CD4-positive, alpha-beta T cell treated with Interleukin-15 for 1 hour (primary cell): Measurements from ENCODE around the gene RAB11FIP4.

ENCODE experiments used
- DNase-seq: peaks from one replicate; pipeline ENCODE4 v3.0.0-alpha.2; 2020

RAB11FIP4 gene

DNA sequence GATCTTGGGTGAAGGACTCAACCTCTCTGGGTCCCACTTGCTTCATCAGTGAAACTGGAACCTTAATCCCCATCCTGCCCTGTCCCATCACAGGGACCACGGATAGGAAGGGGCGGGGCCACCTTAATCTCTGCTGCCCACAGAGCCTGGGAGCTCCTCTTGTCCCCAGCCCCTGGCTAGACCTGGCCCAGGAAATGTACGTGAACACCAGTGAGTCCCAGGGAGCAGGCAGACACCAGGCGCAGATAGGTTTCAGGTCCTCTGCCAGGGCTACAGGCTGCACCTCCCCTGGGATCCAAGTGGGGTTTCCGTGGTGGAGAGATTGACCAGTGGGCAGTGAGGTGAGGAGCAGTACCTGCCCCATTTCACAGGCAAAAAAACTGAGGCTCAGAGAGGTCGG lies 21.0 kb downstream of the RAB11FIP4 start:
- peak; percentile 8 for DNase-seq

GRCh38 chr17:31413081-31413799 lies 21.8 kb downstream of the RAB11FIP4 start:
- peak; percentile 13 for DNase-seq

DNA sequence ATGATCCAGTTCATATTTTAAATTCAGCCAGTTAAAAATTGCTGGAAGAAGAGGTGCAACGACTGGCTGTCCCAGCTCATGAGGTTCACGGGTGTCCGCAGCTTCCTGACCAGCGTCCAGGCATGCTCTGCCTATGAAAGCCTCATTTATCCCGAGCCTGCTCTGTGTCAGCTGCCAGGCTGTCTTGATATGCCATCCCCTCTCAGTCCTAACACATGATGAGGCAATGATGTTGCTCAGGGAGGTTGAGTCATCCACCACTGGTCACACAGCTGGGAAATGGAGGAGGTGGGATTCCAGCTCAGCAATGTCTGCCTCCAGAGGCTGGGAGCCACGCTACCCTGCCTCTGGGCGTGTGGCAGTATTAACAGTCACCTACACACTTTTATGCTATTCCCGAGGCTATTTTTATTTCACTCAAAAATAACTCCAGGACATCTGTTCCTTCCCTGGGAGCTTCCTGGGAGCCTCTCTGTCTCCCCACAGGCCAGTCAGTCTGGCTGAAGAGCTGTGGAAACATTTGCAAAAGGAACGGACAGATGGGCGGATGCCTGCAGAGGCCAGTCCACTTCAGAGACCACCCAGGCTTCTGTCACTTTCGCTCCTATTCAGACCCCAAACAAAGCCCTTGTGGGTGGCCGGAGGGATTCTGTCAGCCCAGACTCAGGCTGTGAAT lies 22.5 kb downstream of the RAB11FIP4 start:
- peak; percentile 17 for DNase-seq

GRCh38 chr17:31414550-31414918 lies 23.1 kb downstream of the RAB11FIP4 start:
- DNase-seq: peak; percentile 0

DNA sequence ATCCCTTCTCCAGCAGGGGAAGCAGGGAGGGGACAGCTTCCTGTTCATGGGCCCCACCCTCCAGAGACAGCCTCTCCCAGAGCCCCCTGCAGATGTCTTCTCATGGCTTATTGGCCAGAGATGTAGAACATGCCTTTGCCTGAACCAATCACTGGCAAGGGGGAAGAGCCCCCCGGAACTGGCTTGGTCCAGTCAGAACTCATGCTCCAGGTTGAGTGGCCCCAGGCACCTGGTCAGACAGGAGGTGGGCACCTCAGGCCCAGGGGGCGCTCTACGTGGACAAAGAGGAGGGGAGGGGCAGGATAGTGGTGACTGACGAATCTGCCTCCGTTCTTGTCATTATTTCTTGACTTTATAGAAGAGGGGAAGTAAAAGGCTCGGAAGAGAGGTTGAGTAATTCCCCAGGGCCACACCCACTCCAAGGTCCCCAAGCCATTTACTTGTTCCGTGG lies 23.6 kb downstream of the RAB11FIP4 start:
- DNase-seq: peak; percentile 35

- DNase-seq: peak; percentile 7
These were observed 24.4 kb downstream of the RAB11FIP4 start for GRCh38 chr17:31415640-31416502.

DNA sequence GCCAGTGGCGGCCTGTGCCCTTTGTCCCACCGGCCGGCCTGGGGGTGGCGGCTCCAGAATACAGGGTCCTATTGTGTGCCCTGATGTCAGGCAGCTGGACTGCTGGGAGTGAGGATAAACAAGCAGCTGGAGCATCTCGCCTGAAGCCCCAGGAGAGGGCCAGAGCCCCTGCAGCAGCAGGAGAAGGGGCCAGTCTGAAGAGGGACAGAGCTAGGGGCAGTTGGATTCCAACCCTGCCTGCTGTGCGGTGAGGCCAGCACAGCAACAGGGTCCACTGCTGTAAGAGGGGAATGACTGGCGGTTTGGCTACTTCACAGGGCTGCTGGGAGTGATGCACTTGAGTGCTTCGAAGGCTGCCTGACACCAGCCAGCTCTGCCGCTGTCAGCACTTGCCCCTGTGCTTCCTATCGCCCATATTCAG lies 25.0 kb downstream of the RAB11FIP4 start:
- DNase-seq: peak; percentile 11

GRCh38 chr17:31417051-31417792 lies 25.7 kb downstream of the RAB11FIP4 start:
- DNase-seq: peak; percentile 13

GRCh38 chr17:31418773-31419350 lies 27.4 kb downstream of the RAB11FIP4 start:
- no peak for DNase-seq

DNA sequence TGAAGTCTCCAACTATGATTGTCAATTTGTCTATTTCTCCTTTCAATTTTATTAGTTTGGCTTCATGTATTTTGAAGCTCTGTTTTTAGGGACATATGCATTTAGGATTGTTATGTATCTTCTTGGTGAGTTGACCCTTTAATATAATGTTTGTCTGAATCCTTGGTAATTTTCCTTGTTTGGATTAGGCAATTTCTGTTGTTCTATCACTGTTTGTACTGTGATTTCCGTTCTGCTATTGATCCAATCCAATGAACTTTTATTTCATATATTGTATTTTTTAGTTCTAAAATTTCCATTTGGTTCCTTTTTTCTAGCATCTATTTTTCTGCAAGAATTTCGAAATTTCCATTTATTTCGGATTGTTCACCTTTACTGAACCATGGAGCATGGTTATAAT lies 31.0 kb downstream of the RAB11FIP4 start:
- no peak for DNase-seq

DNA sequence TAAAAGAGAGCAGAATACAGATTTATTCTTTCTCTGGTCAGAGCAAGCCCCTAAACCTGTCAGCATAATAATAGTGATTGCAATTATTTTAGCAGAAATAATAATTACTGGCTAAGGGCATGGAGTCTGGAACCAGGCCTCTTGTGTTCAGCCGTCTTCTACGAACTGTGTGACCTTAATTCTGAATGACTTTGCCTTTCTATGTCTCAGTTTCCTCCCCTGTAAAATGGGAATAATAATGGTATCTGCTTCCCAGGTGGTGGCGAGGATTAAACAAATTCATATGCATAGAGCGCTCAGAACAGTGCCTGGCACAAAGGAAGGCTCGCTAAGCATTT lies 33.4 kb downstream of the RAB11FIP4 start:
- peak; percentile 1 for DNase-seq

DNA sequence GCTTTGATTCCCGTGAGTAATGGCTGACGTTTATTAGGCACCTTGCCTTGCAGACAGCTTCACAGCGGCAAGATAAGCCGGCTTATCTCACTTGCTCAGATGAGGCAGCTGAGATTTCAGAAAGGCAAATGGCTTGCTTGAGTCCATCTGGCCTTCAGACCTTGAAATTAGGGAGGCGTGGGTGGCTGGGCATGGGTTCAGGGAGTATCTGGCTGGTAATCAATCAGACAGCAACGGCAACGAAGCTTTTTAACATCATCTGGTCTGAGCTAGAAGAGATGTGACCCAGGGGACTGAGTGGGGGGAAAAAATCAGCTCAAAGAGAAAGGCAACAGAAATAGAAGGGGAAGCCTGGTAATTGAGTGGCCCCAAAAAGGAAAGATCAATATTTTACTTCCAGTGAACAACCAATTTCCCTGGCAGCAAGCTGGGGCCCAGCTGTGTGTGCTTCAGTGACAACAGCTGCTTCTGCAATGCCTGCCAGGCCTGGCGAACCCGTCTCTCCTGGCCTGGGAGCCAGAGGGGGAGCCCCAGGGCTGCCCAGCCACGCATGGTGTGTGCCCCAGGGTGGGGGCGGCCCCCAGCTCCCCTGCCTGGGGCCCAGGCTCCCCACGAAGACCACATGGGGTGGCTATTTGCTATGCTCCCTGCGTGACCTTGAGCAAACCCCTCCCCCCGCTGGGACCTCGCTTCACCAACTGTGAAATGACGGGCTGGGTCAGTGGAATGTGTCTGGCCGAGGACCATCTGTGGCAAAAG lies 34.0 kb downstream of the RAB11FIP4 start:
- peak; percentile 12 for DNase-seq

DNA sequence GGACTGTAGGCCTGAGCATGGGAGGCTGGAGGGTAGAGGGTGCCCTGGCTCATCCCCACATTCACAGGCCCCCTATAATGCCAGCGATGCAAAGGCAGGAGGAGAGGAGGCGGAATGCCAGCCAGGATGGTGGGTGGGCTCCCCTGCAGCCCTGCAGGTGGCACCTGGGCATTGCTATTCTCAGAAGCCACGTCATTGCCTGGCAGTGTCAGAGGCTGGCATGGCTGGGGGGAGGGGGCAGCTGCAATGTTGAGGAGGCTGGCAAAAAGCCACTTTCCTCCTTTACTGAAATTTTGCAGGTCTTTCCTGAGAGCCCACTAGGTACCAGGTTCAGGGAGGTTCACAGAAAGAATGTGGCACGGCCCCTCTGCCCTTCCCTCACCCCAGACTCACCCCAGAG lies 36.2 kb downstream of the RAB11FIP4 start:
- DNase-seq: no peak

GRCh38 chr17:31428111-31428510 lies 36.6 kb downstream of the RAB11FIP4 start:
- DNase-seq: peak; percentile 15

DNA sequence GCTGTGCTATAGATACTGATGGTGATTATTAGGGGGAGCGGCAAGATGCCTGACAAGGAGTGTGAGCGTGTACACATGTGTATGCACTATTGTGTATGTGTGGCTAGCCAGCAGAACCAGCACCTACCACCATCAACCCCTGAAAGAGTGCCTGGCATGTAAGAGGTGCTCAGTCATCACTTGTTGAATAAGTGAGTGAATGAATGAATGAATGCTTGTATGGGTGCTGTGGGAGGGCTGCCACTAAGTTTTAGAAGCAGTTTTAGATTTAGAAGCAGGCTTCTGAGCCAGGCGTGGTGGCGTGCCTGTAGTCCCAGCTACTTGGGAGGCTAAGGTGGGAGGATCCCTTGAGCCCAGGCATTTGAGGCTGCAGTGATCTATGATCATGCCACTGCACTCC lies 37.0 kb downstream of the RAB11FIP4 start:
- DNase-seq: no peak

DNA sequence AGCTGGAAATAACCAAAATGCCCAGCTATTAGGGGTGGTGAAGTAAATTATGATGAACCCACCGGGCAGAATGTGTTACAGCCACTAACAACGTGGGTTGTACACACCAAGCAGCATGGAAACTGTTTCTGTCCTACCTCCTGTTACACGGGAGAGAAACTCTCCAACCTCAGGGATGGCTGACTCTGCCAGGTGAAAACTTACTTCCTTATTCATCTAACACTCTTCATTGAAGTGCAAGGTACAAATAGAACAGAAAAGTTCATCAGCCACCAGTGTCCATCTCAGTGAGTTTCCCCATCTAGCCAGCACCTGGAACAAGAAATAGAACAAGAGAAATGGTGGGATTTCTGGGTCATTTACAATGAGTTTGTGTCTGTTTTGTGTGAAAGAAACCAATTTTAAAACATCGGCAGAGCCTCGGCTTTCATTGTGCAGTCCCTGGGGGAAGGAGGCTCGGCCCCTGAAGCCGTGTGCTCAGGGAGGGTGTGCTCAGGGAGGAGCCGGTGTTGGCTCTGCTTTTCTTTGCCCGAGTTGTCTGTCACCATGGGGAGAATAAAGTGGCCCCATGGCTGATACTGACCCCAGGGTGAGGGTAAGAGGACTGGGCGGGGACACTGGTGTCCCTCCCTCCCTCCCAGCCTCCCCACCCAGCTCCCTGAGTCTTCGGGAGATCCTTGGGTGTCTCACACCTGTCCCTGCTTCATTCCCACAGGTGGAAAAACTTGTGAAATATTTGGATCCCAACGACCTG lies 39.8 kb downstream of the RAB11FIP4 start:
- DNase-seq: peak; percentile 4

DNA sequence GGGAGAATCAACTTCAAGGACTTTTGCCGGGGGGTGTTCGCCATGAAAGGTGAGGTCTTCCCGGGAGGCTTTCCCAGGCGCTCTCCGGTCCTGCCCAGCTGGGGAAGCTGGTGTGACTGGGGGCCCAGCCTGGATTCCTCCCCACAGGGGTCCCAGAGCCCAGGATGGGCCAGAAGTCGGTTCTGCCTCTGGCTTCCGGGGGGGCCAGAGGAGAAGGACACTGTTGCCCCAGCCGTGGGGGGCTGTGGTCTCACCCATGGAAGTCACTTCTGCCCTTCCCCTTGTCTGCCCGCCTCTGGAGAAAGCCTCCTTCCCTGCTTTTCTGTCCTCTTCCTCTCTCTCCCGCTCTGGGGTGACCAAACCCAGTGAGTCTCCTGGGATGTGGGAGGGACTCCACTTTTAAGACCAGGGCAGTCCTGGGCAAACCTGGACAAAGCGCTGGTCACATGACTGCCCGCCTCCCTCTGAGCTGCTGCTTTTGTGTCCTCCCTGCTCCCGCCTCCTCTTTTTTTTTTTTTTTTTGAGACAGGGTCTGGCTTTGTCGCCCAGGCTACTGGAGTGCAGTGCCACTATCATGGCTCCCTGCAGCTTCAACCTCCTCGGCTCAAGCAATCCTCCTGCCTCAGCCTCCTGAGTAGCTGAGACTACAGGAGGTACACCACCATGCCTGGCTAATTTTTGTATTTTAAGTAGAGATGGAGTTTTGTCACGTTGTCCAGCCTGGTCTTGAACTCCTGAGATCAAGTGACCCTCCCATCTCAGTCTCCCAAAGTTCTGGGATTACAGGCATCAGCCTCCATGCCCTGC lies 40.6 kb downstream of the RAB11FIP4 start:
- DNase-seq: no peak

- DNase-seq: peak; percentile 31
These were observed 41.8 kb downstream of the RAB11FIP4 start for GRCh38 chr17:31433091-31433790.
